GM18867 (cell line): Measurements from ENCODE around the gene LILRB3.
"Not testable (repeated sequence)": the region's sequence is repeated elsewhere in the genome, so short reads cannot be mapped to it uniquely, and the experiment has no call there.

Experiments used
- ATAC-seq: cut with Tn5 transposase; IDR thresholded peaks from one replicate; pipeline ENCODE4 v1.9.1; 2021; ENCODE audit warnings: mild to moderate bottlenecking, moderate library complexity; ENCODE audit not compliant: unreplicated experiment

LILRB3 gene

GRCh38 chr19:54211235-54211634, 11.6 kb downstream of the LILRB3 start:
- no peak for ATAC-seq

DNA sequence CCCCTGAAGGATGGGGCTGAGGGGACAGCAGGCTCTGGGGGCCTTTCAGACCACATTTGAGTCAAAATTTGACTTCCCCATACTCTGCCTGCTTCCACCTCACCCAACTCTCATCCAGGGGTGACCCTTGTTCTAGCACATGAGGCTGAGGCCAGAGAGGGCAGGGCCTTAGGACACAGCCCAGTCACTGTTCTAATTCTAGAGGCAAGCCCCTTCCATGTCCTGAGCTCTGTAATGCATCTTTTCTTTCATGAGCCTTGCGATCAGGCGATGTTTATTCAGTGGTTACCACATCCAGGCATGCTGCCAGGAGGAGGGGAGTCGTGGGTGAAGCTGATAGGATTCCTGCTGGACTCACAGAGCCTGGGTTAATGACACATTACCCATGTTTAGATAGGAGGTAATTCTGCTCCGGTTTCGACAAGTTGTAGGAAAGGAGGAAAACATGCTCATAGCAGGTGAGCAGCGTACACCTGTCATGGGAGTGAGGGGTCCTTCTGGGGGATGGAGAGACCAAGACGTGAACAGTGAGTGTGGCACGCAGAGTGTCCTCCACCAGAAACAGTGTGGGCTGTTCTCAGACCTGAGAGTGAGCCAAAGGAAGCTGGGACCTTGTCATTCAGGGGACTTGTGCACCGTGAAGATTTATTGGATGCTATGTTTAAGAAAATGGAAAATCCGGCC, 12.9 kb downstream of the LILRB3 start:
- ATAC-seq = no peak

DNA sequence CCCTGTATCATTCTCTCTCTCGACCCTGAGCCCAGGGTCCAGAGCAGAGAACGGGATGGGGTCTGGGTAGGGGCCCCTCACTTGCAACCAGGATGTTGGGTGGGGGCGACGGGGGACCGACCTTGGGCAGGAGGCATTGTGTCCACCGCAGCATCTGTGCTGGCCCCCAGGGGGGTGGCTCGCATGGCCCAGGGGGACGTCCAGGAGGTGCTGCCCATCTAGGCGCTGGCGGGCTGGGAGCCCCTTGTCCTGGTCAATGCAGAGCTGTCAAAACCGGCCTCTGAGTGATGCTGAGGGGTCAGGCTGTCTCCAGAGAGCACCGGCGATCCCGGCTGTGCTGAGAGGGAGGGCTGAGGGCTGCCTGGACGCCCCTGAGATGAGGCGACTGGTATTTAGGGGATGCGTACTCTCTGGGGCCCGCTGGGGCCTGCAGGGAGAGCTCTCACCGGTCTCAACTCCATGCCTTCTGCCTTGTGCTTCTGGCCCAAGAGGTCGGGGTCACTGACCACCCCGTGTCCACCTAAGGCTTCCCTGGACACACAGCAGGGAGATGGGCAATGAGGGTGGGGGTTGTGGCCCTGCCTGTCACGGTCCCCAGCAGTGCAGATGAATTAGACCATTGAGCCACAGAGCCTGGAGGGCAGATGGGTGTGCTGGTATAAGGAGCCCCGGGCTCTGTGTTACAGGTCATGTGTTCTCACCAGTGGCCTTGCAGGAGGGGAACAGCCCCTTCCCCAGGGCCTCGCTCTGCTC, 13.6 kb downstream of the LILRB3 start:
- ATAC-seq = no peak

DNA sequence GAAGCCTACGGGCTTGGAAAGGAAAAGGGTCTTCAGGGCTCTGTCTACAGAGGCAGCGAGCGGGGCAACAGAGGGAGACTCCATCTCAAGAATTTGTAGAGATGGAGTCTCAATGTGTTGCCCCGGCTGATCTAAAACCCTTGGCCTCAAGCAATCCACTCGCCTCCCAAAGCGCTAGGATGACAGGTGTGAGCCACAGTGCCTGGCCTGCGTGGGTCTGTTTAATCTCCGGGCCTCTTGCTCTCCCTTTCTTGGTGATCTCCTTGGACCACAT, 14.1 kb downstream of the LILRB3 start:
- no peak for ATAC-seq

- no peak for ATAC-seq
Observed at GRCh38 chr19:54207983-54208783, 14.6 kb downstream of the LILRB3 start.

DNA sequence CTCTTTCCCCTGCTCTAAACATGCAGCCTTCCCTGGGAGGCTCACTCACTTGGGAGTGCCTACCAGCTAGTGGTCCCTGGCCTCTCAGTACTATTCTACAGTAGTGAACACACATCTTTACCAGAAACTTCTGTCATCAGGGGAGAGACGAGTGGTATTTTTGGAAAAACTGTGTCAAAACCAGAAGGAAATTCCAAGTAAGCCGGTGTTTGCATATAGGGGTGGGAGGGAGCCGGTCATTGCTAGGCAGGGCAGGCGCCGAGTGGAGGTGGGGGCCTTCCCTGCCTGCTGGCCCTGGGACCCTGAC, 15.2 kb downstream of the LILRB3 start:
- ATAC-seq = no peak

GRCh38 chr19:54207193-54207592, 15.6 kb downstream of the LILRB3 start:
- ATAC-seq = not testable (repeated sequence)

GRCh38 chr19:54206831-54207177, 16.0 kb downstream of the LILRB3 start:
- ATAC-seq = no peak

GRCh38 chr19:54206030-54206830, 16.6 kb downstream of the LILRB3 start:
- ATAC-seq = no peak

DNA sequence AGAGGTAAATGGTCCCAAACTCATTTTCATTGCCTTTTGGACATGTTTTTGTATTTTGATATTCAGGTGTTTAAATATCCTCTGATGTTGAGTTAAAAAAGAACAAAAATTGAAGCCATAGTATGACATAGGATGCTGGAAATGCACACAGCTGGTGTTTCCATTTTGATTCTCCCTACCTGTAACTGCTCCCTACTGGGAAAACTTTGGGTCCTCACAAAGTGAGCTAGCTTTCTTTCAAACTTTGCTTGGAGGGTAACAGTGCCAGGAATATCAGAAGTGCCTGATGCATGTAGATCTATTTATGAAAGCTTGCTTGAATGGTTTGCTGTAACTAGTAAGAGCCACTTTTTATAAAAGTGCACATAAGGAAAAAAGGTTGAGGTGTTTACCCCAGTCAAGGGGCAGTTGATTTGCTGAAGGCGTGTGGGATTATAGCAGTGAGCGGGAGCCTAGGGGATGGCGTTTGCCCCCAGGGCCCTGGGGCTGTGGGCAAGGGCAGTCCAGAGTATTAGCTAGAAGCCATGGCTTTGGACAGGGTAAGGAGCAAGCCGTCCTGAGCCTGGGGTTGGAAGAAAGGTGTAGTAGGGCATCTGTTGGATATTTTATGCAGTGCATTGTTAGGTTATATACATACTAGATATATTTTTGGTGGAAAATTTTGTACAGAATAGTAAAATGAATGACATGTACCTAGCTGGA, 17.9 kb downstream of the LILRB3 start:
- ATAC-seq = no peak

DNA sequence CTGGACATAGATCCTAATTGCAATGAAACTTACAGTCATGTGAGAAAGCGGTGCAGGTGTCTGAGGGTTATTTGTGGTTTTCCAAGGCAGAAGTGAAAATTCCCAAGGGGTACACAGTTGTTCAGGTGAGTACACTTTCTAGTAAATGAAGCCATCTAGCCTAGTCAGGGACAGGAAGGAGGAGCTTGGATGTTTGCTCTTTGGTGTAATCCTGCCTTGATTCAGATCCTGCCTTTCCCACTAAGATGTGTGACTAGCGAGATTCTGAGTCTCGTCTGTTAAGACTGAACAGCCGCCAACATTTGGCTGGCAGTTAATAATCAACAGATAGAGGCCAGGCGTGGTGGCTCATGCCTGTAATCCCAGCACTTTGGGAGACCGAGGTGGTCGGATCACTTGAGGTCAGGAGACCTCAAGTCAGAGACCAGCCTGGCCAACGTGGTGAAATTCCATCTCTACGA, 19.6 kb downstream of the LILRB3 start:
- ATAC-seq = no peak

GRCh38 chr19:54201980-54202379, 20.8 kb downstream of the LILRB3 start:
- no peak for ATAC-seq

- no peak for ATAC-seq
Observed at GRCh38 chr19:54201172-54201701, 21.6 kb downstream of the LILRB3 start.

GRCh38 chr19:54199401-54199800, 23.4 kb downstream of the LILRB3 start:
- no peak for ATAC-seq

- no peak for ATAC-seq
Observed at GRCh38 chr19:54197121-54197520, 25.7 kb downstream of the LILRB3 start.

DNA sequence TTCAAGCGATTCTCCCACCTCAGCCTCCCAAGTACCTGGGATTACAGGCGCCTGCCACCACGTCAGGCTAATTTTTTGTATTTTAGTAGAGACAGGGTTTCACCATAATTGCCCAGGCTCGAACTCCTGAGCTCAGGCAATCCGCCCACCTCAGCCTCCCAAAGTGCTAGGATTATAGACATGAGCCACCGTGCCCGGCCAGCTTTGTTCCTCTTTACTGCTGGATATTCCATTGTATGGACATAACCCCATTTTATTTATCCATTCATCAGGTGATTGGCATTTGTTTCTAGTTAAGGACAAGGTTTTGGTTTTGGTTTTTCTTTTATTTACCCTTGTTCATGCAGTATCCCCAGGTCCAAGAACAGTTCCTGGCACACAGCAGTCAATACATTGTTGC, 26.3 kb downstream of the LILRB3 start:
- ATAC-seq = no peak

GRCh38 chr19:54194463-54194862, 28.3 kb downstream of the LILRB3 start:
- not testable (repeated sequence) for ATAC-seq

- ATAC-seq = no peak
Observed at GRCh38 chr19:54193011-54193410, 29.8 kb downstream of the LILRB3 start.

- ATAC-seq = no peak
Observed at GRCh38 chr19:54191811-54192453, 30.9 kb downstream of the LILRB3 start.
